HG03378 (cell line): ENCODE results near the gene ACP1.
"Not testable (repeated sequence)": the region's sequence is repeated elsewhere in the genome, so short reads cannot be mapped to it uniquely, and the experiment has no call there.

Source experiments
- ATAC-seq: cut with Tn5 transposase; IDR thresholded peaks from one replicate; pipeline ENCODE4 v1.9.1; 2021; ENCODE audit warnings: mild to moderate bottlenecking, moderate library complexity; ENCODE audit not compliant: unreplicated experiment

ACP1 gene

GRCh38 chr2:309148-309953 lies 44.6 kb downstream of the ACP1 start:
- ATAC-seq: no peak

GRCh38 chr2:309954-310510 lies 45.3 kb downstream of the ACP1 start:
- no peak for ATAC-seq

DNA sequence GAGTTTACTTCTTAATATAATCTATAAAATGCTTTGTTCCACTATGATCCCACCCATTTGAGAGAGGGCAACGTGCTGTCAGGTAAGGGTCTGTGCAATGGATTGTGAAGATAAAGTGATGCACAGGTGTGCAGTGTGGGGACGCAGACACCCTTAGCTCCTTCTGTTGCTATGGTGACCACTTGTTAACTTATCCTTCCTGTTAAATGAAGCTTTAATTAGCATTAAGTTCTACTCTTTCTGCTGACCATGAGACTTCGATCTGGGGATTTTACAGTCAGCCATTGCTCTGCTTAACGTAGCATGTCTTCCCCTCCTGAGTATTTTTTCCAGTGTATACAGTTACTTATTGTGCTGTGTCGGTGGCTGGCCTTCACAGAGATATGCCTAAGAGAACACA lies 46.2 kb downstream of the ACP1 start:
- no peak for ATAC-seq

- no peak for ATAC-seq
These were observed 49.2 kb downstream of the ACP1 start for GRCh38 chr2:313991-314390.

- no peak for ATAC-seq
These were observed 50.0 kb downstream of the ACP1 start for GRCh38 chr2:314561-315336.

- not testable (repeated sequence) for ATAC-seq
These were observed 51.2 kb downstream of the ACP1 start for GRCh38 chr2:315925-316324.

- no peak for ATAC-seq
These were observed 51.6 kb downstream of the ACP1 start for GRCh38 chr2:316381-316780.

GRCh38 chr2:317501-318424 lies 53.0 kb downstream of the ACP1 start:
- no peak for ATAC-seq

GRCh38 chr2:319059-319600 lies 54.4 kb downstream of the ACP1 start:
- ATAC-seq: no peak

DNA sequence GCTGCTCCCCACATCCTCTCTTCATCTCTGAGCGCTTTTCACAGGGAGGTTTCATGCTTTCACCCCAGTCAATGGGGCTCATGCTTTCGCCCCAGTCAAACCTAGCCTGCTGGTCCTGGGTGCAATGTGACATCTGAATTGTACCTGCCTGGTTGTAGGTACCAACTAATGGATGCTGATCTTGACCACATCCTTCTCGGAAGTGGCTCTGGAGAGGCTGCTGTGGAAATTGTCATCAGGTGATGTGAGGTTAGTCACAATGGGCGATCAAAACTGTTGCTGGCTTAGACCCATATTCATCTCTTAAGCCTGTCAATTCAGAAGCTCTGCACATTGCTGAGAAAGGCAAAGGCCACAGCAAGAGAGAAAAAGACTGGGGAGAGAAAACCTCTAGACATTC lies 55.8 kb downstream of the ACP1 start:
- ATAC-seq: no peak

DNA sequence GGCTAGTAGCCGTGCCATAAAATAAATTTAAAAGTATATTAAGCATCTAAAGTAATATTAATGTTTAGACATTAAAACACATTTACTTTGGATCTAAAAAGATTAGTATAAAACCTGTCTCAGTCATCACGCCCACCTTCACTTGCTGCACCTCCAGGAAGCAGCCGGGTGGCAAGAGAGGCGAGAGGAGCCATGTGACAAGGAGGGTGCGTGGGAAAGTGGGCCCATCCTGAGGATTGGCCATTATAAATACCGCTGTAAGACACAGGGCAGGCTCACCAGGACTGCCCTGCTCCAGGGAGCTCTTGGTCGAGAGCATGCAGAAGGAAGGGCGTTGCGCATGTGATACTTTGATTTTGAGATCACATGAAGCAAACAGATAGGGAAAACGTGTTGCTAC lies 57.6 kb downstream of the ACP1 start:
- no peak for ATAC-seq

- no peak for ATAC-seq
These were observed 58.3 kb downstream of the ACP1 start for GRCh38 chr2:323035-323434.
